Hematopoietic multipotent progenitor cell (in vitro differentiated cells): ENCODE data around the gene FAM167B. TPM values are rescaled to one million over a fixed set of nuclear protein-coding genes. Genes with fewer than 3 reads are reported as not detected.
"Not testable (repeated sequence)": the region's sequence is repeated elsewhere in the genome, so short reads cannot be mapped to it uniquely, and the experiment has no call there.

Source experiments
- DNase-seq, 3 donors: peaks; one replicate each; pipeline ENCODE4 v3.0.0-alpha.2; 2011 to 2015; ENCODE audit warnings: low read depth in 2 of 3, low spot score in 2 of 3
- small RNA-seq: library from RNA; depleted of rRNA; stranded (forward); fragments of <200 nt; gene quantifications from one replicate; pipeline ENCODE3, GENCODE V24; 2012
- total RNA-seq: library from RNA; depleted of rRNA; stranded (reverse); fragments of >200 nt; gene quantifications from one replicate; pipeline ENCODE4 v1.2.3, GENCODE V29; 2012

The FAM167B gene
- total RNA-seq, 1 donor, result under 0.01 TPM

GRCh38 chr1:32291708-32292538 is 44.9 kb downstream of the FAM167B start, which contains the start of gene HDAC1:
TSS of gene HDAC1 (plus strand) at chr1:32292083. CDS start at chr1:32292170, 87 bp downstream.
- DNase-seq, result peak; percentile 86 to 99 (median 98)

- not testable (repeated sequence) for DNase-seq
Measured at GRCh38 chr1:32298211-32298610, 51.2 kb downstream of the FAM167B start.

Small RNAs within 50 kb of the gene (small RNA-seq; reads per million reads assigned to genes)
- not detected for gene RF00017
- gene RF00019, result not detected

Other genes starting within 250 kb of the FAM167B start
- gene KHDRBS1, start 233.4 kb upstream of the FAM167B start, total RNA-seq, result 79.2 TPM
- 17.5 TPM for gene TMEM39B, start 174.3 kb upstream of the FAM167B start, total RNA-seq
- gene KPNA6, start 139.2 kb upstream of the FAM167B start, total RNA-seq, result 17.2 TPM
- gene TXLNA, start 67.5 kb upstream of the FAM167B start, total RNA-seq, result 48.5 TPM
- 18.0 TPM for gene CCDC28B, start 46.6 kb upstream of the FAM167B start, total RNA-seq
- gene IQCC, start 41.6 kb upstream of the FAM167B start, total RNA-seq, result 1.3 TPM
- gene DCDC2B, start 38.1 kb upstream of the FAM167B start, total RNA-seq, result under 0.01 TPM
- gene TMEM234, start 24.9 kb upstream of the FAM167B start, total RNA-seq, result 28.8 TPM
- gene EIF3I, start 24.8 kb upstream of the FAM167B start, total RNA-seq, result 292 TPM
- 3.5 TPM for gene LCK, start 4.0 kb downstream of the FAM167B start, total RNA-seq
- 65.7 TPM for gene HDAC1, start 44.9 kb downstream of the FAM167B start, total RNA-seq
- 34.5 TPM for gene MARCKSL1, start 89.0 kb downstream of the FAM167B start, total RNA-seq
- gene FAM229A, start 115.3 kb downstream of the FAM167B start, total RNA-seq, result 7.8 TPM
- gene TSSK3, start 115.3 kb downstream of the FAM167B start, total RNA-seq, result 0.27 TPM
- 73.8 TPM for gene BSDC1, start 147.2 kb downstream of the FAM167B start, total RNA-seq
- under 0.01 TPM for gene ZBTB8B, start 217.8 kb downstream of the FAM167B start, total RNA-seq